RCC 7860 (cell line): Measurements from ENCODE around the gene HEY2.
A peak's percentile ranks its signal among the peaks of the same experiment; 100 is the strongest.
"Not testable (repeated sequence)": the region's sequence is repeated elsewhere in the genome, so short reads cannot be mapped to it uniquely, and the experiment has no call there.

Experiments
- DNase-seq: peaks from one replicate; pipeline ENCODE4 v3.0.0-alpha.2; 2015; ENCODE audit warnings: low spot score
- FAIRE-seq: peaks from 2 replicates; lab custom pipeline; 2012; peaks lifted over from hg19 to GRCh38; lab: Jason Lieb, UNC

The HEY2 gene

DNA sequence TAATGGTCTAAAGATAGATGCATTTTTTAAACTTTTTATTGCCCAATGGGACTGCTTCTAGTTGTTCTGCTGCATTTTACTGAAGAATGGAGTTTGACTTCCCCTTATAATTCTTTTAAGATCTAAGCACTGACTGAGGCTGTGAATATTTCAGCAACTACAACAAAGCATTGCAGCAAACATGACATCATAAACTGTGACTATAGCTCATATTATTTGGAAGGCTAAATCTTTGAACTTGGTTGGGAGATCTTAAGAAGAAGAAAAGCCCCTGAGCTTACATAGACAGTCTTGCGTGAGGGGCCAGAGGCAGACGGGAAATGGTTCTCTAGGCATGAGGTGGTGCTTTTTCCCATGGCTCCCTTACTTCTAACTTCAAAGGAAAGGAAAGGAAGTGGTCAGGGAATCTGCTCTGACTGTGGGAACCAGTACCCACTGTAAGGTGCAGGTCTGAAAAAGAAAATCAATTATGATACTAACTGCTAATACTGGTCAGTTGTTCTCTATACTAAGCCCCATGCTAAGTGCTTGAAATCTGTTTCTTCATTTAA lies 14.8 kb downstream of the HEY2 start:
- FAIRE-seq = no peak
- DNase-seq = no peak

DNA sequence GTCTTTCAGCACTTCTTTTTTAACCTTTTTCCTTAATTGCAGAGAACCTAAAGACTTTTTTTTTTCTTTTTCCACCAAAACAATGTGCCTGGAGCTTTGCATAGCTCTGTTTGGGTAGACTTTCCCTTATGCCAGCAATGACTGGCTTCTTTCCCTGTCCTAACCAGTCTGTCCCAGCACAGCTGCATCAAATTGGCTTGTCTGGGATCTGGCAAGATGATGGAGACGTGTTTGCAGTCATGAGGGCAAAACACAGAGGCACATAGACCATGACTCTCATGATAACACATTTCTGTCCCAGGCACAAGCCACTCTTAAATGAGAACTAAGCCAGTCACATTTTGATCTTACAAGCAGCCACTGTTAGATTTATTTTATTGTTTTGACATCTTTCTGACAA lies 16.5 kb downstream of the HEY2 start:
- DNase-seq = no peak
- no peak for FAIRE-seq

DNA sequence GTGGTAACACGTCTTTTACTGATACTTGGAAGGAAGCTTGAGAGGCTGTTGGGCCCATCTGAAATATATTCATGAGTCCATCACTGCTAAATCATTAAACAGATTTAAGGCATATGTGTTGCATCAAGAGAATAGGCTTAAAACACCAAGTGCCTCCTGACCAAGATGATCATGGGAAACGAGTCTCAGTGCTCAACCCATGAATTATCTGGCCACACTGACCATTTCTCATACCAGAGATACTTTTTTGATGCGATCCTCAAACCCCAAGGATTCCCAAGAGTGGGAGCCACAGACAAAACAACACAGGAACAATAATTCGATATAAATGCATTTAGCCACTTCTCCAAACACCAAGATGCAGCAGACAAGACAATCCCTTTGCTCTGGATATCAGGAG lies 17.2 kb downstream of the HEY2 start:
- DNase-seq = no peak
- FAIRE-seq = no peak

DNA sequence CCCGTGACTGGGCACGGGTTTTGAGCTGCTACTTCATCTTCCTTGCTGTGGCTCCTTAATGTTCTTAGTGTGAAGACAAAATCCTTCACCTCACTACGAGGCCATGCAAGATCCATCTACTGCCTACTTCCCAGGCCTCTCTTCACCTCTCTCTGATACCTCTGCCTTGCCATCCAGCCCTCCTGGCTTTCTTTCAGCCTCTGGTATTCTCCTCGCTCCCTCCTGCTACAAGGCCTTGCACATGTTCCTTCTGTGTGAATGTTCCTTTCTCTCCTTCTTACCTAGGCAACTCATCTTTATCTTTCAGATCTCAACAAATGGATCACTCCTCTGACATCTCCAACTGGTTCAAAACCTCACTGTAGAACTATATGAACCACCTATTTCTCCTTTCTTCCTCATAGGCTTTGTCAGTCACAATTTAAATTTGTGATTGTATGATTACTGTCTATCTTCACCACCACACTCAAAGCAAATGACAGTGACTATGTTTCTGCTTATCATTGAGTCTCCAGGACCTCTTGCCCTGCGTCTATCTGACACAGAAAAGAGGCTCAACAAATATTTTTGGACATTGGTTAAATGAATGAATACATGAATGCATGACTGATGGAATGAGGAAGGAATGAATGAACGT lies 19.8 kb downstream of the HEY2 start:
- FAIRE-seq = no peak
- DNase-seq = no peak

DNA sequence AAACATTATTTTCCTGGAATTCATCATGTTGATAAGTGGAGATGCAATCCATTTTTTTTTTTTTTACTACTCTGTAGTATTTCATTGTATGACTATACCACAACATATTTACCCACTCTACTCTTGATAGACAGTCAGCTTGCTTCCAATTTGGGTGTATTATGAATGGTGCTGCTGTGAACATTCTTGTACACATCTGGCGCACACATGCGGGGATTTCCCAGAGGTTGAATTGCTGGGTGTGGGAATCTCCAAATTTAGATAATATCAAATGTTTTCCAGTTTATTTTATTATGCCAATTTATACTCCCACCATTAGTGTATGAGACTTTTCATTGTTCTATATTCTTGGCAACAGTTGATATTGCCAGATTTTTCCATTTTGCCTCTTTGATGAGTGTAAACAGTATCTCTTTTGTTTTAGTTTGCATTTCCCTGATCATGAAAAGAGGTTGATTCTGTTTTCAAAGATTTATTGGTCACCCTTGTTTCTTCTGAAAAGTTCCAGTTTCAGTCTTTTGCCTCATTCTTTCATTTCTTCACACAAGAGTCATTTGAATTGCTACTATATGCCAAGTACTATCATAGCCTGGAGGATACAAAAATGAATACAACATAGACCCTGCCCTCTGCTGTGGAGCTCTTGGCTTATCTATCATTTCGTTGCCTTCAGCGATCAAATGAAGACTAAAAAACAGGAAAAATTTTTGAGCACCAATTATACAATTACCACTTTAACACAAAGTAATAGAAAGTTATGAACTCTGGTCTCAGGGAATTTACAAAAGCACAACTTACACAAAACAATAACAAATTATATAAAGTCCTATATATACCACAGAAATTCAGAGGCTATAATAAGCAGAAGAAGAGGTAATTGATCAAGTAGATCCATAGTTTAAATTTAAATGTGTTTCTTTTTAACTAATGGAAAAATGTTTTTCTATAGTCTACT lies 24.2 kb downstream of the HEY2 start:
- DNase-seq (no peak), FAIRE-seq (no peak)

DNA sequence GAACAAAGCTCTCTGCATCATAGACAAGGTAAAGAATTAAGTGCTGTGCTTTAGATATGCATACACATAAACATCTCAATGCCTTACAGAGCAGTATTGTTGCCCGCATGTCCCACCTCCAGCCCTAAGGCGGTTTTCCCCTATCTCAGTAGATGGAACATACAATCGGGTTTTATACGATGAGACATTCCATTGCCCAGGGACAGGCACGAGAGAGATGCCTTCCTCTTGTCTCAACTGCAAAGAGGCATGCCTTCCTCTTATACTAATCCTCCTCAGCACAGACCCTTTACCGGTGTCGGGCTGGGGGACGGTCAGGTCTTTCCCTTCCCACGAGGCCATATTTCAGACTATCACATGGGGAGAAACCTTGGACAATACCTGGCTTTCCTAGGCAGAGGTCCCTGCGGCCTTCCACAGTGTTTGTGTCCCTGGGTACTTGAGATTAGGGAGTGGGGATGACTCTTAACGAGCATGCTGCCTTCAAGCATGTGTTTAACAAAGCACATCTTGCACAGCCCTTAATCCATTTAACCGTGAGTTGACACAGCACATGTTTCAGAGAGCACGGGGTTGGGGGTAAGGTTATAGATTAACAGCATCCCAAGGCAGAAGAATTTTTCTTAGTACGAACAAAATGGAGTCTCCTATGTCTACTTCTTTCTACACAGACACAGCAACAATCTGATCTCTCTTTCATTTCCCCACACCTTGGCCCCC lies 26.8 kb downstream of the HEY2 start:
- not testable (repeated sequence) for FAIRE-seq, DNase-seq

DNA sequence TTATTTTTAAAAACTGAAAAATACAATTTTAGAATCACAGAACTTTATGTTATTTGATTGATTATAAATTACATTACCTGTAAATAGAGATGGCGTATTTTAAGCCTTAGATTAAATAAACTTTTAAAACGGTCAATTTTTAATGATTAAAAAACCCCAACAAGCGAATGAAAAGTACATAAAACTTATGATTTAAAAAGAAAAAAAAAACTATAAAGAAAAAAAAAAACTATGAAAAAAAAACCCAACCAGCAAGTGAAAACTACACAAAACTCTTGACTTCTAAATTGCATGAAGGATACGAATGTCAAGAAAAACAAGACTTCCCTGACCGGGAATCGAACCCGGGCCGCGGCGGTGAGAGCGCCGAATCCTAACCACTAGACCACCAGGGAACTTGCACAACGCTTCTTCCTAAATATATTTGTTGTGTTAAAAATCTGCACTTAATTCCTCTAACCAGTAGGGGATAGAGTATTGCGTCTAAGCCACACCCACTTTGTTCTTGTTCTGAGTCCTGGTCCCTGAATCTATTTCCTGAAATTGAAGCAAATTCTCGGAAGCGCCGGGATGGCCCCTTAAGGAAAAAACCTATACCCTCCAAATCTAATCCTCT lies 30.6 kb downstream of the HEY2 start:
- FAIRE-seq (peak; percentile 54), DNase-seq (peak; percentile 88)

DNA sequence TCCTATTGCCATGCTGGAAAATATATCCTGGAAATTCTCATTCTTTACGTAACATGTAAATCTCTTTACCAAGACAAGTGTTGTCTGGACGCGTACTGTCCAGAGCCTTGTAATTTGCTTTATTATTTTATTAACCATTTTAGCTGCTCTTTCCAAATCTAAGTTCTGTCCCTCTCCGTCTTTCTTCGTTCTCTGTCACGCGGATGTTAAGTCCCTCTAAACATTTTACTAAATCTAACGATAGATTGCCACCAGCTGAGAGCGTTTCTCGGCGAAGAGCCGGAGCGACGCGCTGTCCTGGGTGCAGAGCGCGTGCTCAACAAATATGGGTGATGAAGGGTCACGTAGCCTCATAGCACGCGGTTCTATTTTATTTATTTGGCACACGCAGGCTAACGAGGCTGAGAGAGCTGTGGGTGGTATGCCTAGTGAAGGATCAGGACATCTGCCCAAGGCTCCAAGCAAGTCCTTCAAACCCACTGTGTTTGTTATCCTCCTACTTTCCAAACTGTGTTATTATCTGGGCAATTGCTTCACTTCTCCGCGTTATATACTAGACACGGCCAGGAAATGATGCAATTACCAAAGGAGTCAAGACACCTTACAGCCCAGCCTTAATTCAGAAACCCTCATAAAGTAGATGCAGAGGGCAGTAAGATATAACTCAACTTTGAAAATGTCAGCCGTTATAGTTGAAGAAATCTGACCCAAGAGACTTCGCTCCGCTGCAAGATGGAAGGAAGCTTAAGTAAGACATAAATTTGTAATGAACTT lies 31.3 kb downstream of the HEY2 start:
- DNase-seq = peak; percentile 51
- no peak for FAIRE-seq

DNA sequence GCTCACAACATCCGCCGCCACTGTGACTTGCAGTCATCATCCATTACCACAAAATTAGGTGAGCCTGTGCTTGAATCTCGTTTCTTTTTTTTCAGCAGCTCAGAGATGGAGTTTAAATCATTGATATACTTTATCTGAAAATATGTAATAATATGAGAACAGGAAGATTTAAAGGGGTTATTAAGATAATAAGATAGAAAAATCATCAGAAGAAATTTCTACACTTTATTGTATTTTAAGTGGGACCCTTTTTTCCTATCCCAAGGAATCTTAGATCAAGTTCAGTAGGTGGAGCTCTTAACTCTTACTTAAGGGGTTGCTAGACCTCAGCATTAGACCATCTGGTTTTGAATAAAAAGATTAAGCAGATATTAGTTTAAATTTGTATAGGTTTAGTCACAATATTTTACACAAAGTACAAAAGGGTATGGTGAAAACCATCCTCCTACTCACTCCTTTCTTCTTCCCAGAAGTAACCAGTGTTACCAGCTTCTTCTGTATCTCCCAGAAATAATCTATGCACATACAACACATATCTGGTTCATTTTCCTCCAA lies 32.0 kb downstream of the HEY2 start:
- peak; percentile 18 for DNase-seq
- no peak for FAIRE-seq

DNA sequence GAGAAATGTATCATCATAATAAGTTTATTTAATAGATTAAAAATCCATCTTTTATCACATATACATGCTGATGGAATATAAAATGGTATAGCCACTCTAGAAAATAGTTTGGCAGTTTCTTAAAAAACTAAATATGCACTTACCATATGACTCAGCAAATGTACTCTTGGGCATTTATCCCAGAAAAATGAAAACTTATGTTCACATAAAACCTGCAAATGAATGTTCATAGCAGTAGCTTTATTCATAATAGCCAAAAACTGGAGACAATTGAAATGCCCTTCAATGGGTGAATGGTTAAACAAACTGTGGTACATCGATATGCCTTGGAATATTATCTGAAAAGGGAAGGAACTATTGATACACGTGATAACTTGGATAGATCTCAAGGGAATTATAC lies 34.9 kb downstream of the HEY2 start:
- DNase-seq (no peak), FAIRE-seq (no peak)

DNA sequence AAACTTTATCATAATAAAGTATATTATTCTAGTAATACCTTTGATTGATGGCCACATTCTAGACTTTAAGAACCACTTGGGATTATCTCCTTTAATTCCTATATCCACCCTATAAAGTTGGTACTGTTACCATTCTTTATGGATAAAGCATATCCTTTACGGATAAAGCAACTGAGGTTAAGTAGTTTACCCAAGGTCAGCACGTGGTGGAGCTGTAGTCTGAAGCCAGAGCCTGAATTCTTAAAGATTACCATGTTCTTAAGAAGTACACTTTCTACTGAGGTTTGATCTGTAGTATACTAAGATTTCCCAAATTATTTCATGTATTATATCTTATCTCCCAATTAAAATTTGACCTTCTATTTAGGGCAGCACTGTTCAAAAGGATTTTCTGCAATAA lies 38.4 kb downstream of the HEY2 start:
- FAIRE-seq = no peak
- DNase-seq = no peak

DNA sequence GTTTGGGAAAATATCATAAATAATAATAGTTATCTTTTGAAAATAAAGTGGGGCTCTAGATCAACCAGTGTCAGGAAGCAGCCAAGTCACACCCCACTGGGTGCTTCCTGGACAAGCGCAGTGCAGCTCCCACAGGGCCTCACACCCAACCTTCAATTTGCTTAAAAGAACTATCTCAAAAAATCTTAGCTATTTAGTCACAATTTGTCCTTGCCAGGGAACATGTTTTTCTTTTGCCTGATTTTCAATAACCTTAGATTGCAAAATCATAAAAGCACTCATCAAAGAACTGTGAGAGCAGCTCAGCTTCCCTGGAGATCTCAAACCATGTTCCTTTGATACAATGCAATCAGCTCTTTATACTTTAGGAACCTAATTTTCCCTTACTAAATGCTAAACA lies 39.7 kb downstream of the HEY2 start:
- FAIRE-seq (no peak), DNase-seq (no peak)

DNA sequence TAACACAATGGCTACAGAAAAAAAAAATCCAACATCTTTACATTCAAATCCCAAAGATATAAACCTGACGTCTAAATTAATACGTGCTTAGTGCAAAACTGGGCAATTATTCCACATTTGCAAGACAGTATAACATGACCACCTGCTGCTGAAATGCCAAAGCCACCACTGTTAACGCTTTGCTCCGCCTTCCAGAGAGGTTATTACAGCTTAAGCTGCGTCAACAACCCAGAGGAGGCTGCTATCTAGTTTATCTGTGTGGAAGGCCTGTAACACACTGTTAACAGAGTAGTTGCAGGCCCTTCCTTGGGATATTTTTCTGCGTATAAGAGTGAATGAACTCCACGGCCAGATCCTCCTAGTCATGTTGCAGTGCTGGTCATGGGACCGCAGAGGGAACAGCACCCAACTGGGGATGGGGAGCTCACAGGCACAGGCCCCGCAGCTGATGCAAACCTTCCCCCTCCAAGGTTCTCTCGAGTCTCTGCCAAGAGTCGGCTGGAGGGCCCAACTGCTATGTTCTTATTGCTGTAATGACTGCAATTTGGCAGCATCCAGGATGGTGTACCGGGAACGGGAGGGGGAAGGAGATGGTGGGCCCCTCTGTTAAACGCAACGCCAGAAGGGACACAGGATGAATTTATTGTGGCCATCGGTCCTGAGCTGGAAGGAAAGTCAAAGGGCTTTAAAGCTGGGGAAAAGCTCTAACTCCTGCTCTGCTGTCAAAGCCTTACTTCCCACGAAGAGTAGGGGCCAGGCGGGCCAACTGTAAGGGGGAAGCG lies 40.3 kb downstream of the HEY2 start:
- FAIRE-seq = no peak

DNA sequence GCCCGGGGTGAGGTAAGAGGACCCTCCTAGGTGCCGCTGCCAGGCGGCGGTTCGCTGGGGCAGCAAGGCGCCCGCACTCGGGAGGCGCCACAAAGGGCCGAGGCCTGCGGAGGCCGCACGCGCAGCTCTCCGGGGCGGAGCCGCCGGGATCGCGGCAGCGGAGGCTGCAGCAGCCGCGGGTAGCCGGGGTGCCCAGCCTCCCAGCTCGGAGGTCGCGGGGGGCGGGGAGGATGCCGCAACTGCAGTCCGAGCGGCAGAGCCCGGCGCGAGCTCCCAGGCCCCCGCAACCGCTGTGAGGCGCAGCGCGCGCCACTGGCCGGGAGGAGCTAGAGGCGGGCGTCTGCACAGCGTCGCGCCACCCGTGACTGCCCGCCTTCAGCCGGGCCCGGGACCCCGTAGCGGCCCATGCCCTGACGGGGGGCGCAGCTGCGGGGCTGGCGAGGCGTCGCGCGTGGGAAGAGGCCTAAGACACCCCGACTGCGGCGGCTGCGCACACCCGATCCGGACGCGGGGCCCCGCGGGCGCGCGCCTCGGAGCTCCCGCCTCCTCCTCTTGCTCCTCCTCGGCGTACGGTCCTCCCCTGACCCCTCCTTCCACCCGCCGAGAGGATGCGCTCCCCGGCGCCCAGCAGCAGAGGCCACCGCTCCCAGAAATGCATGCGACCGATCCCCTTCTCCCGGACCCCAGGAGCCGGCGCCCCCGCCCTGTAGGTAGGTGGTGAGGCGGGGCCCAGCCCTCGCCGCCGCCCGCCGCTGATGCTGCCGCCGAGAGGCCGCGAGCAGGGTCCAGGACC lies 41.1 kb downstream of the HEY2 start, which contains the start of gene NCOA7:
Gene NCOA7 (plus strand): TSS at position 603 of the 793 bp plus-strand sequence. CDS start 24,395 bp downstream, outside the sequence.
- DNase-seq (peak; percentile 37), FAIRE-seq (no peak)

More for the DNA sequence above, 40.3 kb downstream of the HEY2 start:
- no peak for DNase-seq

DNA sequence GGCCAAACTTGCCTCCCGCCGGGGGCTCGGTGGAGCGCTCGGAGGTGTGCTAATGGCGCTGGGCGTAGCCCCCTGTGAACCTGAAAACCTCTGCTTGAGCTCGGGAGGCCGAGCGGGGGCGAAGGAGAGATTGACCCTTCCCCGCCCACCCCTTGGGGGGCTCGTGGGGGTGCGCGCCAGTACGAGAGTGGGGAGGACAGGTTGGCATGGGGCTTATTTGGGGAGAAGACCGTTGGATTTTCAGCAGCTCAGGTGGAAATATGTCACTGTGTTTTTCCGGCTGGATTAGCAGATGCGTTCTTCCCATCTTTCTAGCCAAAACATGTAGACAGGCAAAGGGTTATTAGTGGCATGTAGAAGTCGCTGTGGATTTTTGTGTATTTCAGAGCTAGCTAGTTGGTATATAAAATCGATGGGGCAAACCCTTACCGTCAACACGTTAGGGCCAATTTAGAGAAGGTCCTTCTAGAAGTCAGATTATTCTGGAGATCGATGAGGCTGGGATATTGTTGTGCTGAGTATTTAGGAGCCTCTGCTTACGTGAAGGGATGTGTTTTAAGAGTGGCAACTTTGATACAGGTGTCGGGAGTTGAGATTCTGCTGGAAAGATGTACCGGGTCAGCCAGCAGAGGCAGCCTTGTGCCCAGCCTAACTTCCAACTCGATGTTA lies 41.9 kb downstream of the HEY2 start:
- FAIRE-seq (peak; percentile 47), DNase-seq (peak; percentile 42)

DNA sequence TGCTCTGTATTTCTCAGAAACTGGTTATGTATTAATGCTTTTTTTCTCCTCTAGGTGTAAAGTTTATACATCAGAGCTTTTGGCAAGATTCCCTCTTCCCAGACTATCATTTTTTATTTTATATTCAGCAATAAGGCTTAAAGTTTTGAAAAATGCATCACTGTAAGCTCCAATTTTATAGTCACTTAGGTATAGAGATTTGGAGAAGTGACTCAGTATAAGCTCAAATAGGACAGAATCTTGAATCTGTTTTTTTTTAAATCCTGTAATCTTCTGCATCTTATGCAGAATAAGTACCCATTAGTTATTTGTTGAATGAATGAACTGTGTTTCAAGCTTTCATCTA lies 42.4 kb downstream of the HEY2 start:
- no peak for FAIRE-seq
- DNase-seq = no peak

DNA sequence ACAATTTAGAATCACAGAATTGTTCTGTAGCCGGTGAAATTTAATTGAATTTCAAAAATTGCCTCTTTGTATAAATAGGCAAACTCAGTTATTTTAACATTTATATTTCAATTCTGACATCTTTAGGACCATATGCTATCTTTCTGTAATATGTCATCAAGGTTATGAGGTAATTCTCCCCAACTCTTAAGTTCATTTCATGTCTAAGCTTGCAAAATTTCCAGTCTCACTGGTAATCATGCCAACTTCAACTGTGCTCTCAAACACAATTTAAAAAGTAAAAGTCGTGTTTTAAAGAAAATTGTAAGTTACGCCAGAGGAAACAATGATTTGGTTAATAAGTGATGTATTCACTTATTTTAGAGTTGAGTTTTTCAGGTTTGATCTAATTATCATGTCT lies 42.7 kb downstream of the HEY2 start:
- DNase-seq = no peak
- FAIRE-seq = no peak

DNA sequence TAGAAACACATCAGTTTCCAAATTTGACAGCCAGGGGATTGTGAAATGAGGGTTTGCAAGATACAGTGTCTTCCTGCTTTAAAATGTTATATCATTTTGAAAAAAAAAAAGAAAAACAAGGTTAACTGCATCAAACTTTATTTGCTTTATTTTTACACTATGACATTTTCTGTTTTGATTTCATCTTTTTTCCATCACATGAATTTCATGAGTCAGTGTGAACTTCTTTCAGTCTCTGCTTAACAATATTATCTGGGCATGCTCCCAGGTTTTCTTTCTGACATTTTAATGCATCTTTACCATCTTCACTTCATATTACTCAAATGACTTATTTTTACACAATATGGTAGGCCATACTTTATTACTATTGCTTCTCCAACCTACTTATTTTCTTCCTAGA lies 43.2 kb downstream of the HEY2 start:
- DNase-seq (no peak), FAIRE-seq (no peak)
